HepG2 (cell line): ENCODE results near the gene ANKRD12. TPM values are rescaled to one million over a fixed set of nuclear protein-coding genes. Genes with fewer than 3 reads are reported as not detected.

Experiments
- ATRX ChIP-seq: sonication (generic); formaldehyde crosslinking; IDR thresholded peaks from 2 replicates; pipeline ENCODE4 v1.4.0; 2020; ENCODE audit warnings: missing genetic modification reagents, borderline replicate concordance
- KDM5A ChIP-seq: fragments of 200-600 bp; sonication (generic); IDR thresholded peaks from 2 replicates; pipeline ENCODE4 v1.7.0; 2018; ENCODE audit warnings: antibody characterized with exemption, mild to moderate bottlenecking, low read length, borderline replicate concordance
- KDM6A ChIP-seq: IDR thresholded peaks from 2 replicates; pipeline ENCODE4 v1.6.1; 2016; ENCODE audit warnings: low read depth
- KLF16 ChIP-seq, 2 experiments: sonication (generic) in 1 of 2; formaldehyde crosslinking in 1 of 2; IDR thresholded peaks; 2 replicates each; pipeline versions ENCODE4 v1.6.1 to v1.8.0; 2016 to 2023; ENCODE audit warnings: missing genetic modification reagents in 2 of 2, missing compliant biosample characterization in 1 of 2
- LRRFIP1 ChIP-seq: sonication (generic); formaldehyde crosslinking; conservative IDR thresholded peaks from 2 replicates; pipeline ENCODE4 v1.4.0; 2020; ENCODE audit warnings: missing genetic modification reagents
- NCOR1 ChIP-seq: fragments of 200-600 bp; sonication (generic); IDR thresholded peaks from 2 replicates; pipeline ENCODE4 v1.7.0; 2017; ENCODE audit warnings: antibody characterized with exemption, low read length, borderline replicate concordance
- NKX3-1 ChIP-seq: sonication (generic); formaldehyde crosslinking; IDR thresholded peaks from 2 replicates; pipeline ENCODE4 v1.5.0; 2020; ENCODE audit warnings: missing genetic modification reagents
- PAWR ChIP-seq: sonication (generic); formaldehyde crosslinking; IDR thresholded peaks from 2 replicates; pipeline ENCODE4 v1.4.0; 2020; ENCODE audit warnings: missing genetic modification reagents, mild to moderate bottlenecking, borderline replicate concordance
- RFX3 ChIP-seq: IDR thresholded peaks from 2 replicates; pipeline ENCODE4 v1.6.1; 2016; ENCODE audit warnings: missing biosample characterization, missing genetic modification reagents
- RXRB ChIP-seq: IDR thresholded peaks from 2 replicates; pipeline ENCODE4 v1.6.1; 2016; ENCODE audit warnings: borderline replicate concordance, missing genetic modification reagents, missing compliant biosample characterization
- SNAI1 ChIP-seq: sonication (generic); formaldehyde crosslinking; IDR thresholded peaks from 2 replicates; pipeline ENCODE4 v1.5.0; 2020; ENCODE audit warnings: mild to moderate bottlenecking, missing genetic modification reagents, borderline replicate concordance
- ZBTB21 ChIP-seq: sonication (generic); formaldehyde crosslinking; IDR thresholded peaks from 2 replicates; pipeline ENCODE4 v1.4.0; 2020; ENCODE audit warnings: missing genetic modification reagents
- ZFP1 ChIP-seq: IDR thresholded peaks from 2 replicates; pipeline ENCODE4 v1.6.1; 2016
- ZNF234 ChIP-seq: sonication (generic); formaldehyde crosslinking; conservative IDR thresholded peaks from 2 replicates; pipeline ENCODE4 v1.5.1; 2020; ENCODE audit warnings: mild to moderate bottlenecking, missing genetic modification reagents
- ZNF441 ChIP-seq: sonication (generic); formaldehyde crosslinking; IDR thresholded peaks from 2 replicates; pipeline ENCODE4 v1.7.0; 2021; ENCODE audit warnings: missing genetic modification reagents, borderline replicate concordance
- ZSCAN12 ChIP-seq: sonication (generic); formaldehyde crosslinking; IDR thresholded peaks from 2 replicates; pipeline ENCODE4 v1.9.0; 2021; ENCODE audit warnings: mild to moderate bottlenecking, missing genetic modification reagents
- polyA plus RNA-seq, 8 experiments: library from polyadenylated mRNA; depleted of rRNA in 3 of 8; stranded (reverse) in 7 of 8; unstranded in 1 of 8; fragments of >200 nt; fragmentation: Illumina TruSeq in 4 of 8; extraction: Trizol in 4 of 8; gene quantifications; 2 replicates each; pipeline versions ENCODE4 v1.2.1 to v1.2.3, GENCODE V29; 2011 to 2016; ENCODE audit warnings: low read depth in 4 of 8, missing spikeins in 1 of 8, mixed read lengths in 1 of 8; ENCODE audit not compliant: insufficient read depth in 1 of 8
- total RNA-seq, 5 experiments: library from RNA; depleted of rRNA; stranded (reverse); fragments of >200 nt; fragmentation: Illumina TruSeq; extraction: Trizol; gene quantifications; 2 replicates each; pipeline ENCODE4 v1.2.3, GENCODE V29; 2016; ENCODE audit warnings: low read depth in 1 of 5
- TF ChIP-seq, protein P1 (sequence below): sonication (generic); formaldehyde crosslinking; IDR thresholded peaks from 2 replicates; pipeline ENCODE4 v1.5.1; 2020; ENCODE audit warnings: missing genetic modification reagents, mild to moderate bottlenecking, borderline replicate concordance
- TF ChIP-seq, protein P2 (sequence below): sonication (generic); formaldehyde crosslinking; IDR thresholded peaks from 2 replicates; pipeline ENCODE4 v1.5.0; 2020; ENCODE audit warnings: mild to moderate bottlenecking, missing genetic modification reagents, borderline replicate concordance
- TF ChIP-seq, protein P3 (sequence below): sonication (generic); formaldehyde crosslinking; IDR thresholded peaks from 2 replicates; pipeline ENCODE4 v1.8.0; 2022; ENCODE audit warnings: missing genetic modification reagents, mild to moderate bottlenecking, inconsistent platforms, borderline replicate concordance

The ANKRD12 gene
- total and polyA plus RNA-seq, 2 of the 13 experiments (the other 11 are each of a cell fraction or from before 2014, with no cell fraction given) = 6.0 to 23.2 TPM

DNA sequence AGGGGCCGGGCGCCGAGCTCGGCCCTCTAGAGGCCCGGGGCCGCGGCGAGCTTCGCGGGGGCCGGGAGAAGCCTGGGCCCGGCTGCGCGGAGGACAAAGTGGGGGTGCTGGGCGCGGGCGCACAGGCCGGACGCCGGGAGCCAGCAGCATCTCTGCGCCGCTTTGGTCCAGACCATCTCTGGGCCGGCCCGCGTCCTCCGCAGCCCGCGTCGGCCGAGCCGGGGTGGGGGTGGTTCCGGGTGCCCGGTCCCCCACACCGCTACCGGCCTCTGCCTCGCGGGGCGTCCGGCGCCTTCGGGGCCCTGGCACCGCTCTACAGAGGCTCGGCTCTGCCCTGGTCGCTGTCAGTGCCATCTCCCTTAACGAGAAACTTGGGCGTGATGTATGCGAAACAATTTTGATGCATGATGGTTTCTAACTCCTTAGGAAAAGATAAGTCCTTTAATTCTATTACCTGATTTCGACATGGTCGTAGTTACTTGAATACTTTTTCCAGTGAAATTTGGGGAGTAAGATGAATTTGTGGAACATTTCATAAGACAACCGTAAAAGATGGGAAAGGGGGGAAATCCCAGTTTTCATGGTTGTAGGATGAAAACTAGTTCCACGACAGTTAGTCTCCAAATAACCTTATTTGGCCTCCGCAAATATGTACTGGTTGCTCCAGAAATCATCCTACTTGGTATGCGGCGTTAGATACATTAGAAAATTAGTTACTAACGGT lies 198.6 kb downstream of the ANKRD12 start (continued):
- TF ChIP-seq ATRX (CRISPR knock-in tag) (no peak), ZBTB21 (no peak), ZSCAN12 (CRISPR knock-in tag) (no peak), NCOR1 (no peak), RXRB (CRISPR knock-in tag) (no peak), LRRFIP1 (CRISPR knock-in tag) (no peak), KDM6A (no peak), RFX3 (CRISPR knock-in tag) (no peak), KLF16 (CRISPR knock-in tag; IDR thresholded peaks at IDR 0.05) (no peak), ZFP1 (no peak), ZNF234 (no peak), NKX3-1 (CRISPR knock-in tag) (peak; percentile 61; the same call in 1 of the 2 replicates), ZNF441 (CRISPR knock-in tag) (0 out of 2 replicates have a peak, but pooled peaks have one; percentile 37), KDM5A (no peak), SNAI1 (CRISPR knock-in tag) (no peak), PAWR (CRISPR knock-in tag) (no peak)
- TF ChIP-seq, protein P1, sequence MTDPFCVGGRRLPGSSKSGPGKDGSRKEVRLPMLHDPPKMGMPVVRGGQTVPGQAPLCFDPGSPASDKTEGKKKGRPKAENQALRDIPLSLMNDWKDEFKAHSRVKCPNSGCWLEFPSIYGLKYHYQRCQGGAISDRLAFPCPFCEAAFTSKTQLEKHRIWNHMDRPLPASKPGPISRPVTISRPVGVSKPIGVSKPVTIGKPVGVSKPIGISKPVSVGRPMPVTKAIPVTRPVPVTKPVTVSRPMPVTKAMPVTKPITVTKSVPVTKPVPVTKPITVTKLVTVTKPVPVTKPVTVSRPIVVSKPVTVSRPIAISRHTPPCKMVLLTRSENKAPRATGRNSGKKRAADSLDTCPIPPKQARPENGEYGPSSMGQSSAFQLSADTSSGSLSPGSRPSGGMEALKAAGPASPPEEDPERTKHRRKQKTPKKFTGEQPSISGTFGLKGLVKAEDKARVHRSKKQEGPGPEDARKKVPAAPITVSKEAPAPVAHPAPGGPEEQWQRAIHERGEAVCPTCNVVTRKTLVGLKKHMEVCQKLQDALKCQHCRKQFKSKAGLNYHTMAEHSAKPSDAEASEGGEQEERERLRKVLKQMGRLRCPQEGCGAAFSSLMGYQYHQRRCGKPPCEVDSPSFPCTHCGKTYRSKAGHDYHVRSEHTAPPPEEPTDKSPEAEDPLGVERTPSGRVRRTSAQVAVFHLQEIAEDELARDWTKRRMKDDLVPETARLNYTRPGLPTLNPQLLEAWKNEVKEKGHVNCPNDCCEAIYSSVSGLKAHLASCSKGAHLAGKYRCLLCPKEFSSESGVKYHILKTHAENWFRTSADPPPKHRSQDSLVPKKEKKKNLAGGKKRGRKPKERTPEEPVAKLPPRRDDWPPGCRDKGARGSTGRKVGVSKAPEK = no peak
- TF ChIP-seq, protein P2, sequence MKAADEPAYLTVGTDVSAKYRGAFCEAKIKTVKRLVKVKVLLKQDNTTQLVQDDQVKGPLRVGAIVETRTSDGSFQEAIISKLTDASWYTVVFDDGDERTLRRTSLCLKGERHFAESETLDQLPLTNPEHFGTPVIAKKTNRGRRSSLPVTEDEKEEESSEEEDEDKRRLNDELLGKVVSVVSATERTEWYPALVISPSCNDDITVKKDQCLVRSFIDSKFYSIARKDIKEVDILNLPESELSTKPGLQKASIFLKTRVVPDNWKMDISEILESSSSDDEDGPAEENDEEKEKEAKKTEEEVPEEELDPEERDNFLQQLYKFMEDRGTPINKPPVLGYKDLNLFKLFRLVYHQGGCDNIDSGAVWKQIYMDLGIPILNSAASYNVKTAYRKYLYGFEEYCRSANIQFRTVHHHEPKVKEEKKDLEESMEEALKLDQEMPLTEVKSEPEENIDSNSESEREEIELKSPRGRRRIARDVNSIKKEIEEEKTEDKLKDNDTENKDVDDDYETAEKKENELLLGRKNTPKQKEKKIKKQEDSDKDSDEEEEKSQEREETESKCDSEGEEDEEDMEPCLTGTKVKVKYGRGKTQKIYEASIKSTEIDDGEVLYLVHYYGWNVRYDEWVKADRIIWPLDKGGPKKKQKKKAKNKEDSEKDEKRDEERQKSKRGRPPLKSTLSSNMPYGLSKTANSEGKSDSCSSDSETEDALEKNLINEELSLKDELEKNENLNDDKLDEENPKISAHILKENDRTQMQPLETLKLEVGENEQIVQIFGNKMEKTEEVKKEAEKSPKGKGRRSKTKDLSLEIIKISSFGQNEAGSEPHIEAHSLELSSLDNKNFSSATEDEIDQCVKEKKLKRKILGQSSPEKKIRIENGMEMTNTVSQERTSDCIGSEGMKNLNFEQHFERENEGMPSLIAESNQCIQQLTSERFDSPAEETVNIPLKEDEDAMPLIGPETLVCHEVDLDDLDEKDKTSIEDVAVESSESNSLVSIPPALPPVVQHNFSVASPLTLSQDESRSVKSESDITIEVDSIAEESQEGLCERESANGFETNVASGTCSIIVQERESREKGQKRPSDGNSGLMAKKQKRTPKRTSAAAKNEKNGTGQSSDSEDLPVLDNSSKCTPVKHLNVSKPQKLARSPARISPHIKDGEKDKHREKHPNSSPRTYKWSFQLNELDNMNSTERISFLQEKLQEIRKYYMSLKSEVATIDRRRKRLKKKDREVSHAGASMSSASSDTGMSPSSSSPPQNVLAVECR (CRISPR knock-in tag) = peak; percentile 1; the same call in 1 of the 2 replicates
- TF ChIP-seq, protein P3, sequence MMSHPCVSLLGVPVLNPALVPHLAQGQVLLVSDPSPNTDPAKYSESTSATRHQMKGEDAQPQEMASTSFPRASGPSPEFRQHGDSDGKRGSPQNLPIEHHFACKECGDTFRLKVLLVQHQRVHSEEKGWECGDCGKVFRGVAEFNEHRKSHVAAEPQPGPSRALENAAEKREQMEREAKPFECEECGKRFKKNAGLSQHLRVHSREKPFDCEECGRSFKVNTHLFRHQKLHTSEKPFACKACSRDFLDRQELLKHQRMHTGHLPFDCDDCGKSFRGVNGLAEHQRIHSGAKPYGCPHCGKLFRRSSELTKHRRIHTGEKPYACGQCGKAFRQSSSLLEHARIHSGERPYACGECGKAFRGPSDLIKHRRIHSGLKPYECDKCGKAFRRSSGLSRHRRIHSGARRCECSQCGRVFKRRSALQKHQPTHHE = no peak
